HepG2 (cell line): ENCODE data around the gene UCK2. TPM values are rescaled to one million over a fixed set of nuclear protein-coding genes. Genes with fewer than 3 reads are reported as not detected.
A peak's percentile ranks its signal among the peaks of the same experiment; 100 is the strongest.

Experiments used
- CSRNP2 ChIP-seq: sonication (generic); formaldehyde crosslinking; conservative IDR thresholded peaks from 2 replicates; pipeline ENCODE4 v1.8.0; 2022; ENCODE audit warnings: low read depth, missing genetic modification reagents
- GLMP ChIP-seq: sonication (generic); formaldehyde crosslinking; IDR thresholded peaks from 2 replicates; pipeline ENCODE4 v1.9.0; 2021; ENCODE audit warnings: missing genetic modification reagents, mild to moderate bottlenecking, borderline replicate concordance
- ISX ChIP-seq: sonication (generic); formaldehyde crosslinking; conservative IDR thresholded peaks from 2 replicates; pipeline ENCODE4 v1.5.0; 2020; ENCODE audit warnings: missing genetic modification reagents
- MZF1 ChIP-seq: sonication (generic); formaldehyde crosslinking; IDR thresholded peaks from 2 replicates; pipeline ENCODE4 v1.8.1; 2023; ENCODE audit warnings: mild to moderate bottlenecking, missing genetic modification reagents, borderline replicate concordance
- RAD21 ChIP-seq: fragments of 450-650 bp; formaldehyde crosslinking; IDR thresholded peaks from 2 replicates; pipeline ENCODE4 v1.5.0; 2020; ENCODE audit warnings: mild to moderate bottlenecking
- SAFB2 ChIP-seq: sonication (generic); formaldehyde crosslinking; IDR thresholded peaks from 2 replicates; pipeline ENCODE4 v1.5.1; 2020; ENCODE audit warnings: missing genetic modification reagents, low read depth, mild to moderate bottlenecking, borderline replicate concordance
- ZBTB7B ChIP-seq: sonication (generic); formaldehyde crosslinking; IDR thresholded peaks from 2 replicates; pipeline ENCODE4 v1.4.0; 2020; ENCODE audit warnings: missing genetic modification reagents
- ZEB1 ChIP-seq: IDR thresholded peaks from 2 replicates; pipeline ENCODE4 v1.6.1; 2012; ENCODE audit warnings: mild to moderate bottlenecking, low read depth, inconsistent platforms; ENCODE audit not compliant: insufficient replicate concordance
- ZNF20 ChIP-seq: sonication (generic); formaldehyde crosslinking; IDR thresholded peaks from 2 replicates; pipeline ENCODE4 v1.4.0; 2020; ENCODE audit warnings: mild to moderate bottlenecking, moderate library complexity, missing genetic modification reagents
- ZNF367 ChIP-seq: sonication (generic); formaldehyde crosslinking; IDR thresholded peaks from 2 replicates; pipeline ENCODE4 v1.4.0; 2020; ENCODE audit warnings: missing genetic modification reagents, borderline replicate concordance
- ZNF607 ChIP-seq: sonication (generic); formaldehyde crosslinking; IDR thresholded peaks from 2 replicates; pipeline ENCODE4 v1.5.1; 2020; ENCODE audit warnings: missing genetic modification reagents, mild to moderate bottlenecking, borderline replicate concordance
- ZNF878 ChIP-seq: sonication (generic); formaldehyde crosslinking; IDR thresholded peaks from 2 replicates; pipeline ENCODE4 v1.8.1; 2023; ENCODE audit warnings: mild to moderate bottlenecking, missing genetic modification reagents, moderate library complexity
- polyA plus RNA-seq, 8 experiments: library from polyadenylated mRNA; depleted of rRNA in 3 of 8; stranded (reverse) in 7 of 8; unstranded in 1 of 8; fragments of >200 nt; fragmentation: Illumina TruSeq in 4 of 8; extraction: Trizol in 4 of 8; gene quantifications; 2 replicates each; pipeline versions ENCODE4 v1.2.1 to v1.2.3, GENCODE V29; 2011 to 2016; ENCODE audit warnings: low read depth in 4 of 8, missing spikeins in 1 of 8, mixed read lengths in 1 of 8; ENCODE audit not compliant: insufficient read depth in 1 of 8
- total RNA-seq, 5 experiments: library from RNA; depleted of rRNA; stranded (reverse); fragments of >200 nt; fragmentation: Illumina TruSeq; extraction: Trizol; gene quantifications; 2 replicates each; pipeline ENCODE4 v1.2.3, GENCODE V29; 2016; ENCODE audit warnings: low read depth in 1 of 5
- TF ChIP-seq, protein P1 (sequence below): sonication (generic); formaldehyde crosslinking; IDR thresholded peaks from 2 replicates; pipeline ENCODE4 v1.8.0; 2022; ENCODE audit warnings: mild to moderate bottlenecking, missing genetic modification reagents, moderate library complexity
- TF ChIP-seq, protein P2 (sequence below): sonication (generic); formaldehyde crosslinking; IDR thresholded peaks from 2 replicates; pipeline ENCODE4 v1.5.0; 2020; ENCODE audit warnings: missing genetic modification reagents
- TF ChIP-seq, protein P3 (sequence below): sonication (generic); formaldehyde crosslinking; IDR thresholded peaks from 2 replicates; pipeline ENCODE4 v1.5.1; 2020; ENCODE audit warnings: mild to moderate bottlenecking, missing genetic modification reagents, borderline replicate concordance
- TF ChIP-seq, protein P4 (sequence below): sonication (generic); formaldehyde crosslinking; IDR thresholded peaks from 2 replicates; pipeline ENCODE4 v1.5.0; 2020; ENCODE audit warnings: mild to moderate bottlenecking, missing genetic modification reagents

UCK2 gene
- total and polyA plus RNA-seq, 2 of the 13 experiments (the other 11 are each of a cell fraction or from before 2014, with no cell fraction given): 64.3 to 78.0 TPM

DNA sequence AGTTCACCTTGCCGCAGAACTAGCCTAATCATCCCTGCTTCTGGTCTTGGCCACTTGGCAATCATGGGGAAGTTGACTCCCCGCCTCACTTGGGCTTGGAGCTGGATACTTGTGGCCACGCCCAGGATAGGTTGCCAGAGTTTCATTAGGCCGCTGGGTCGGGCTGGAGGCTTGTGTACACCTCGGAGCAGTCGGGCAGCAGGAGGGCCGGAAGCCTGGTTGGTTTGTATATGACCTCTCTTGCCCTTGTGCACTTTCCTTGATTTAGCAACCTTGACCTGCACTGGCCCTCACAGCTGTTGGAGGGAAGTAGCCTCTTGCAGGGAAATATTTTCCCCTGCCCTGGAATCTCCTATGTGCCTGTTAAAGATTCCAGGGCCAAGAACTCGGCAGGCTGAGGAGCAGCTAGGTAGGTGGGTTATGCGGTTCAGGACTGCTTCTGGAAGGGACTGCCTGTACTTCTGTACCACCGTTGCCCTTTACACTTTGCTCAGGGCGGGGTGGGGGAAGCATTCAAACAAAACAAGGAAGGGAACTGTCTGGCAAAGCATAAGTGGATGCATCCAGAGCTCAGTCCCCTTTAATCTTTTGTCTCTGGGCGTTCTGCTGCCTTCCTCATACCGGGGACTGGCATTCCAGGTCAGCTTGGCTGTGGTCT, 83.5 kb downstream of the UCK2 start (continued):
- peak; percentile 13; the same call in 1 of the 2 replicates for TF ChIP-seq RAD21
- peak; percentile 87; the same call in 1 of the 2 replicates for TF ChIP-seq ZNF878 (CRISPR knock-in tag)
- TF ChIP-seq, protein P1, sequence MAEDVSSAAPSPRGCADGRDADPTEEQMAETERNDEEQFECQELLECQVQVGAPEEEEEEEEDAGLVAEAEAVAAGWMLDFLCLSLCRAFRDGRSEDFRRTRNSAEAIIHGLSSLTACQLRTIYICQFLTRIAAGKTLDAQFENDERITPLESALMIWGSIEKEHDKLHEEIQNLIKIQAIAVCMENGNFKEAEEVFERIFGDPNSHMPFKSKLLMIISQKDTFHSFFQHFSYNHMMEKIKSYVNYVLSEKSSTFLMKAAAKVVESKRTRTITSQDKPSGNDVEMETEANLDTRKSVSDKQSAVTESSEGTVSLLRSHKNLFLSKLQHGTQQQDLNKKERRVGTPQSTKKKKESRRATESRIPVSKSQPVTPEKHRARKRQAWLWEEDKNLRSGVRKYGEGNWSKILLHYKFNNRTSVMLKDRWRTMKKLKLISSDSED (CRISPR knock-in tag): no peak
- TF ChIP-seq ZNF367: 0 out of 2 replicates have a peak, but pooled peaks have one; percentile 30
- TF ChIP-seq CSRNP2 (CRISPR knock-in tag): no peak
- TF ChIP-seq, protein P2, sequence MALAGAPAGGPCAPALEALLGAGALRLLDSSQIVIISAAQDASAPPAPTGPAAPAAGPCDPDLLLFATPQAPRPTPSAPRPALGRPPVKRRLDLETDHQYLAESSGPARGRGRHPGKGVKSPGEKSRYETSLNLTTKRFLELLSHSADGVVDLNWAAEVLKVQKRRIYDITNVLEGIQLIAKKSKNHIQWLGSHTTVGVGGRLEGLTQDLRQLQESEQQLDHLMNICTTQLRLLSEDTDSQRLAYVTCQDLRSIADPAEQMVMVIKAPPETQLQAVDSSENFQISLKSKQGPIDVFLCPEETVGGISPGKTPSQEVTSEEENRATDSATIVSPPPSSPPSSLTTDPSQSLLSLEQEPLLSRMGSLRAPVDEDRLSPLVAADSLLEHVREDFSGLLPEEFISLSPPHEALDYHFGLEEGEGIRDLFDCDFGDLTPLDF (CRISPR knock-in tag): no peak
- peak; percentile 83; the same call in 1 of the 2 replicates for TF ChIP-seq ZNF607 (CRISPR knock-in tag)
- TF ChIP-seq ISX (CRISPR knock-in tag): no peak
- peak; percentile 37; the same call in 1 of the 2 replicates for TF ChIP-seq ZBTB7B (CRISPR knock-in tag)
- TF ChIP-seq ZEB1: peak; percentile 46
- TF ChIP-seq, protein P3, sequence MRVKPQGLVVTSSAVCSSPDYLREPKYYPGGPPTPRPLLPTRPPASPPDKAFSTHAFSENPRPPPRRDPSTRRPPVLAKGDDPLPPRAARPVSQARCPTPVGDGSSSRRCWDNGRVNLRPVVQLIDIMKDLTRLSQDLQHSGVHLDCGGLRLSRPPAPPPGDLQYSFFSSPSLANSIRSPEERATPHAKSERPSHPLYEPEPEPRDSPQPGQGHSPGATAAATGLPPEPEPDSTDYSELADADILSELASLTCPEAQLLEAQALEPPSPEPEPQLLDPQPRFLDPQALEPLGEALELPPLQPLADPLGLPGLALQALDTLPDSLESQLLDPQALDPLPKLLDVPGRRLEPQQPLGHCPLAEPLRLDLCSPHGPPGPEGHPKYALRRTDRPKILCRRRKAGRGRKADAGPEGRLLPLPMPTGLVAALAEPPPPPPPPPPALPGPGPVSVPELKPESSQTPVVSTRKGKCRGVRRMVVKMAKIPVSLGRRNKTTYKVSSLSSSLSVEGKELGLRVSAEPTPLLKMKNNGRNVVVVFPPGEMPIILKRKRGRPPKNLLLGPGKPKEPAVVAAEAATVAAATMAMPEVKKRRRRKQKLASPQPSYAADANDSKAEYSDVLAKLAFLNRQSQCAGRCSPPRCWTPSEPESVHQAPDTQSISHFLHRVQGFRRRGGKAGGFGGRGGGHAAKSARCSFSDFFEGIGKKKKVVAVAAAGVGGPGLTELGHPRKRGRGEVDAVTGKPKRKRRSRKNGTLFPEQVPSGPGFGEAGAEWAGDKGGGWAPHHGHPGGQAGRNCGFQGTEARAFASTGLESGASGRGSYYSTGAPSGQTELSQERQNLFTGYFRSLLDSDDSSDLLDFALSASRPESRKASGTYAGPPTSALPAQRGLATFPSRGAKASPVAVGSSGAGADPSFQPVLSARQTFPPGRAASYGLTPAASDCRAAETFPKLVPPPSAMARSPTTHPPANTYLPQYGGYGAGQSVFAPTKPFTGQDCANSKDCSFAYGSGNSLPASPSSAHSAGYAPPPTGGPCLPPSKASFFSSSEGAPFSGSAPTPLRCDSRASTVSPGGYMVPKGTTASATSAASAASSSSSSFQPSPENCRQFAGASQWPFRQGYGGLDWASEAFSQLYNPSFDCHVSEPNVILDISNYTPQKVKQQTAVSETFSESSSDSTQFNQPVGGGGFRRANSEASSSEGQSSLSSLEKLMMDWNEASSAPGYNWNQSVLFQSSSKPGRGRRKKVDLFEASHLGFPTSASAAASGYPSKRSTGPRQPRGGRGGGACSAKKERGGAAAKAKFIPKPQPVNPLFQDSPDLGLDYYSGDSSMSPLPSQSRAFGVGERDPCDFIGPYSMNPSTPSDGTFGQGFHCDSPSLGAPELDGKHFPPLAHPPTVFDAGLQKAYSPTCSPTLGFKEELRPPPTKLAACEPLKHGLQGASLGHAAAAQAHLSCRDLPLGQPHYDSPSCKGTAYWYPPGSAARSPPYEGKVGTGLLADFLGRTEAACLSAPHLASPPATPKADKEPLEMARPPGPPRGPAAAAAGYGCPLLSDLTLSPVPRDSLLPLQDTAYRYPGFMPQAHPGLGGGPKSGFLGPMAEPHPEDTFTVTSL (CRISPR knock-in tag): peak; percentile 72; the same call in 1 of the 2 replicates
- TF ChIP-seq, protein P4, sequence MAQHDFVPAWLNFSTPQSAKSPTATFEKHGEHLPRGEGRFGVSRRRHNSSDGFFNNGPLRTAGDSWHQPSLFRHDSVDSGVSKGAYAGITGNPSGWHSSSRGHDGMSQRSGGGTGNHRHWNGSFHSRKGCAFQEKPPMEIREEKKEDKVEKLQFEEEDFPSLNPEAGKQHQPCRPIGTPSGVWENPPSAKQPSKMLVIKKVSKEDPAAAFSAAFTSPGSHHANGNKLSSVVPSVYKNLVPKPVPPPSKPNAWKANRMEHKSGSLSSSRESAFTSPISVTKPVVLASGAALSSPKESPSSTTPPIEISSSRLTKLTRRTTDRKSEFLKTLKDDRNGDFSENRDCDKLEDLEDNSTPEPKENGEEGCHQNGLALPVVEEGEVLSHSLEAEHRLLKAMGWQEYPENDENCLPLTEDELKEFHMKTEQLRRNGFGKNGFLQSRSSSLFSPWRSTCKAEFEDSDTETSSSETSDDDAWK (CRISPR knock-in tag): no peak
- TF ChIP-seq SAFB2 (CRISPR knock-in tag): no peak
- no peak for TF ChIP-seq GLMP
- no peak for TF ChIP-seq ZNF20 (CRISPR knock-in tag)
- no peak for TF ChIP-seq MZF1 (CRISPR knock-in tag)
